Endothelial cell (in vitro differentiated cells): ENCODE results near the gene NOXA1. TPM values are rescaled to one million over a fixed set of nuclear protein-coding genes. Genes with fewer than 3 reads are reported as not detected.

Source experiments
- DNase-seq: peaks from one replicate; pipeline ENCODE4 v3.0.0; 2021; ENCODE audit warnings: low spot score
- H3K27ac Mint-ChIP-seq: one replicate; pipeline ENCODE4 v1.8.0; 2021; ENCODE audit warnings: mixed read lengths, inconsistent platforms; ENCODE audit not compliant: unreplicated experiment
- H3K27me3 Mint-ChIP-seq: one replicate; pipeline ENCODE4 v1.8.0; 2021; ENCODE audit warnings: mild to moderate bottlenecking, moderate library complexity, mixed read lengths, inconsistent platforms; ENCODE audit not compliant: unreplicated experiment
- H3K36me3 Mint-ChIP-seq: one replicate; pipeline ENCODE4 v1.8.0; 2021; ENCODE audit warnings: mild to moderate bottlenecking, low read depth, mixed read lengths, inconsistent platforms; ENCODE audit not compliant: unreplicated experiment
- H3K4me1 Mint-ChIP-seq: one replicate; pipeline ENCODE4 v1.8.0; 2021; ENCODE audit warnings: mild to moderate bottlenecking, mixed read lengths, inconsistent platforms; ENCODE audit not compliant: unreplicated experiment
- H3K4me3 Mint-ChIP-seq: one replicate; pipeline ENCODE4 v1.8.0; 2021; ENCODE audit warnings: mild to moderate bottlenecking, mixed read lengths, inconsistent platforms; ENCODE audit not compliant: unreplicated experiment
- H3K9me3 Mint-ChIP-seq: one replicate; pipeline ENCODE4 v1.8.0; 2021; ENCODE audit warnings: mixed read lengths, inconsistent platforms; ENCODE audit not compliant: unreplicated experiment
- CTCF ChIP-seq: fragments of 200-600 bp; sonication (generic); IDR thresholded peaks from one replicate; pipeline ENCODE4 v1.5.0; 2021; ENCODE audit warnings: antibody characterized with exemption; ENCODE audit not compliant: unreplicated experiment
- total RNA-seq: library from RNA; stranded (reverse); fragmentation: NEBNext Ultra II Directional; extraction: Animal tissue kit (Norgen Biotek cat#: 25700); gene quantifications from one replicate; pipeline ENCODE4 v1.2.1, GENCODE V29; 2021; ENCODE audit not compliant: unreplicated experiment

Gene NOXA1
- total RNA-seq, 1 donor from 2014 or later = 0.36 TPM

DNA sequence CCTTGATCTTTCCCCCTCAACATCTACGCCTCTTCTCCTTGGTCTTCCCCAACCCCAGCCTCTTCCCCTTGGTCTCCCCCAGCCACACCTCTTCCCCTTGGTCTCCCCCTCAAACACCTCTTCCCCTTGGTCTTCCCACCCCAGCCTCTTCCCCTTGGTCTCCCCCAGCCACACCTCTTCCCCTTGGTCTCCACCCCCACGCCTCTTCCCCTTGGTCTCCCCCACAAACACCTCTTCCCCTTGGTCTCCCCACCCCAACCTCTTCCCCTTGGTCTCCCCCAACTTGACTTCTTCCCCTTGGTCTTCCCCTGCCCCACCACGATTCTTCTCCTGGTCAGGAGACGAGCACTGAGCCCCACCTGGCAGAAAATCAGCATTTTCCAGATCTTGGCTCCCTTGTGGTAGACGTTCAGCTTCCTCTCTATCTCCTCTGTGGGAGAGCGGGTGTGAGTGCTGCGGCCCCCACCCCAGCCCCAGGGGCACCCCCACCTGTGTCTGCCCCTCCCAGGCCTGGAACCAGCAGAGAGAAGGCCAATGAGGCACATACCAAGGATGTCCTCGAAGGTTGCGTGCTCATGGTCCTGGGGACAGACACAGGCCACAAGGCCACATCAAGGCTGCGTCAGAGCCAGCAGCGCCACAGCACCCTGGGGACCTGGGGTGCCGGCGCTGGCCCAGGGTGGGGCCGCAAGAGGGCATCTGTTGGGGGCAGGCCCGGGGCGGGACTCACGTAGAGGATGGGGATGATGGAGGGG is 29.0 kb downstream of the NOXA1 start:
- no peak for TF ChIP-seq CTCF
- H3K9me3 Mint-ChIP-seq = no peaks in the 10 kb centered on the region
- no peak overlapping the region for H3K4me3 Mint-ChIP-seq
- no peak overlapping the region for H3K27ac Mint-ChIP-seq
- no peaks in the 10 kb centered on the region for H3K4me1 Mint-ChIP-seq
- DNase-seq = no peak
- H3K27me3 Mint-ChIP-seq = peaks cover 5% of the 10 kb centered on the region
- no peaks in the 10 kb centered on the region for H3K36me3 Mint-ChIP-seq

DNA sequence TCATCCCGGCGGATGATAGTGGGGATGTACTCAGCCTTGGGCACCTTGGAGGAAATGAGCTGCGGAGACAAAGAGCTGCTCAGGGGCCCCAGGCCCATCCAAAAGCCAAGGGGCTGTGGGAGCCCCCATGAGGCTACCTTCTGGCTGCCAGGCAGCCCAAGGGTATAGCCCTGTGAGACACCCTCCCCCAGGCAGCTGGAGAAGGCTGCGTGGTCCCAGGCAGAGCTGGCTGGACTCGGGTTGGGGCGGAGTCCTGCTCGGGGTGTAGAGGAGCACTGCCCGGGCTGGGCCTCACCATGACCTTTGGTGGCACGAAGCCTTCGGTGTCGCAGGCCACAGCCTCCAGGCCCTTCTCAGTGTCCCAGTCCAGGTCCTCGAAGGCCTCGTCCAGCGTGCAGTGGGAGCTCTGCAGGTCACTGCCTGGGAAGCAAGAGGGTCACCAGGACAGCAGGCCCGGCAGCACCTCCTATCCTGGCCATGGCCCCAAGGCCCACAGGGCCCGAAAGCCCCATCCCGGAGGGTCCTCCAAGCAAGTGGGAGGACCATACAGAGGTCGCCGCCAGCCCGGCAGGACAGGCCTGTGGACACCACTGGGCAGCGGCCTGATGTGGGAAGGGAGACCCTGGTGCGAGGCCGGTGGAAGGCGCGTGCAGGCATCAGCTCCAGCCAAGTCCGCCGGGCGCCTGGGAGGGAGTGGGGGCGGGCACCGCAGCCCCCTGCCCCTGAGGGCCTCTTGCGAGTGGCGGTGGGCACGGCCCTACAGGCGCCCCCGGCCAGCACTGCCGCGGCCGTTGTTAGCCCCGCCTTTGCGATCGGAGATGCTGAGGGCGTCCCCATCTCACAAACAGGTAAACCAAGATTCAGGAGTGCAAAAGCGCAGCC is 29.8 kb downstream of the NOXA1 start:
- no peak for TF ChIP-seq CTCF
- no peaks in the 10 kb centered on the region for H3K4me1 Mint-ChIP-seq
- no peaks in the 10 kb centered on the region for H3K9me3 Mint-ChIP-seq
- peaks cover 3% of the 10 kb centered on the region for H3K27me3 Mint-ChIP-seq
- no peak overlapping the region for H3K27ac Mint-ChIP-seq
- peak; percentile 15 for DNase-seq
- H3K4me3 Mint-ChIP-seq = no peak overlapping the region
- H3K36me3 Mint-ChIP-seq = no peaks in the 10 kb centered on the region

- H3K36me3 Mint-ChIP-seq = no peaks in the 10 kb centered on the region
- no peaks in the 10 kb centered on the region for H3K9me3 Mint-ChIP-seq
- DNase-seq = peak; percentile 78
- H3K4me3 Mint-ChIP-seq = peak overlapping the region; percentile 67
- peaks cover 3% of the 10 kb centered on the region for H3K27me3 Mint-ChIP-seq
- TF ChIP-seq CTCF = no peak
- no peaks in the 10 kb centered on the region for H3K4me1 Mint-ChIP-seq
- H3K27ac Mint-ChIP-seq = no peak overlapping the region
These were observed 30.5 kb downstream of the NOXA1 start for GRCh38 chr9:137453643-137454081.

- H3K27ac Mint-ChIP-seq = no peak overlapping the region
- no peak for TF ChIP-seq CTCF
- H3K9me3 Mint-ChIP-seq = no peaks in the 10 kb centered on the region
- H3K27me3 Mint-ChIP-seq = peaks cover 3% of the 10 kb centered on the region
- H3K4me3 Mint-ChIP-seq = peak overlapping the region; percentile 31
- no peaks in the 10 kb centered on the region for H3K4me1 Mint-ChIP-seq
- H3K36me3 Mint-ChIP-seq = no peaks in the 10 kb centered on the region
- peak; percentile 71 for DNase-seq
These were observed 31.0 kb downstream of the NOXA1 start for GRCh38 chr9:137454145-137454596.
